ENCODE results near the gene TUBB4B.

Gene TUBB4B

DNA sequence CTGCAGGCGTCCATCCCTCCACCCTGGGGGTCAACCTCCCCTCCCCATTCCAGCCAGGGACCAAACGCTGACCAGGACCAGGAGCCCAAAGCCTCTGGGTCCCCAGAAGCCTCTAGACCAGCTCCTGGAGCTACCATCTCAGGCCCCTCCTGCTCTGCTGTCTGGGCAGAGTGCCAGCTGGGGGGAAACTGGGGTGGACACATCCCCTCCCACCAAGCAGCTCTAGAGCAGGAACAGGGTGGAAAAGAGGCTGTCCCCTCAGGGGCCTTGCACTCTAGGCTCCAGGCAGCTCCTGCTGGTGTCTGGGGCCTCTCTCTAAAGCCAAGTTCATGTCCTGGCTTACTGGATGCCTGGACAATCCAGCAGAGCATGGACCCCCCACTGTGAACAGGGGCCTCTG lies 48.2 kb upstream of the TUBB4B start:
- no peaks in the 10 kb centered on the region for H3K27me3 ChIP-seq (ENCODE audit: insufficient read depth, low read length, poor library complexity)
- no peak overlapping the region for H3K27ac ChIP-seq (ENCODE audit: low read length)
- H3K4me3 ChIP-seq (ENCODE audit: low read depth in 1 of 2, low read length in 2 of 2) = no peak overlapping the region
- TF ChIP-seq, protein P1, sequence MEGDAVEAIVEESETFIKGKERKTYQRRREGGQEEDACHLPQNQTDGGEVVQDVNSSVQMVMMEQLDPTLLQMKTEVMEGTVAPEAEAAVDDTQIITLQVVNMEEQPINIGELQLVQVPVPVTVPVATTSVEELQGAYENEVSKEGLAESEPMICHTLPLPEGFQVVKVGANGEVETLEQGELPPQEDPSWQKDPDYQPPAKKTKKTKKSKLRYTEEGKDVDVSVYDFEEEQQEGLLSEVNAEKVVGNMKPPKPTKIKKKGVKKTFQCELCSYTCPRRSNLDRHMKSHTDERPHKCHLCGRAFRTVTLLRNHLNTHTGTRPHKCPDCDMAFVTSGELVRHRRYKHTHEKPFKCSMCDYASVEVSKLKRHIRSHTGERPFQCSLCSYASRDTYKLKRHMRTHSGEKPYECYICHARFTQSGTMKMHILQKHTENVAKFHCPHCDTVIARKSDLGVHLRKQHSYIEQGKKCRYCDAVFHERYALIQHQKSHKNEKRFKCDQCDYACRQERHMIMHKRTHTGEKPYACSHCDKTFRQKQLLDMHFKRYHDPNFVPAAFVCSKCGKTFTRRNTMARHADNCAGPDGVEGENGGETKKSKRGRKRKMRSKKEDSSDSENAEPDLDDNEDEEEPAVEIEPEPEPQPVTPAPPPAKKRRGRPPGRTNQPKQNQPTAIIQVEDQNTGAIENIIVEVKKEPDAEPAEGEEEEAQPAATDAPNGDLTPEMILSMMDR (IDR thresholded peaks at IDR 0.05; ENCODE audit: borderline replicate concordance, extremely low read depth, low read length, poor library complexity, severe bottlenecking) = no peak
- no peak for TF ChIP-seq EZH2 (IDR thresholded peaks at IDR 0.05; ENCODE audit: borderline replicate concordance, low read depth, low read length, severe bottlenecking)
- peaks cover 28% of the 10 kb centered on the region for H3K36me3 ChIP-seq (ENCODE audit: insufficient read depth, low read length)
- ATAC-seq (ENCODE audit: insufficient read depth, low read depth) (no peak), DNase-seq (no peak)
- no peak overlapping the region for H3K9ac ChIP-seq (ENCODE audit: low read depth, low read length)
- H3K79me2 ChIP-seq (ENCODE audit: insufficient read depth, low read length) = peaks cover 30% of the 10 kb centered on the region
- no peaks in the 10 kb centered on the region for H3K9me3 ChIP-seq (ENCODE audit: insufficient read depth, low read length, severe bottlenecking)
- H4K20me1 ChIP-seq (ENCODE audit: insufficient read depth, low read length) = peaks cover 34% of the 10 kb centered on the region
- no peak overlapping the region for H2AFZ ChIP-seq (ENCODE audit: low read depth, low read length)
- H3K4me2 ChIP-seq (ENCODE audit: insufficient read depth, low read length) = no peak overlapping the region
- peaks cover 26% of the 10 kb centered on the region for H3K4me1 ChIP-seq (ENCODE audit: insufficient read depth, low read length)

DNA sequence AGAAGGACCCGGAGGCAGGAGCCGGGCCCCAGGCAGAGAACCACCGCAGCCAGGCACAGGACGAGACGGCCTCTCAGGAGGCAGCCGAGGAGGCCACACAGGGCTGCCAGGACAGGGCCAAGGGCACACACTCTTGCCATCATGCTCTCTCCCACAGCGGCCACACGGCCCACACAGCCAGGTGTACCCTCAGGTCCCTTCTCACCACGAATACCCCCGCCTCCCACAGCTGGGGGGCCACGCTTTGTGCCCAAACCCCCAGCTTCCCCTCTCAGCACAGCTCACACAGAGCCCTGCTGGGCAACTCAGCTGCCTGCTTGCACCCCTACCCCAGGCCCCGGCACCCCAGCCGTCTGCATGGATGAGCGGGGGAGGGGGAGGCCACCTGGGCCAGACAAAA lies 47.3 kb upstream of the TUBB4B start:
- peaks cover 36% of the 10 kb centered on the region for H4K20me1 ChIP-seq (ENCODE audit: insufficient read depth, low read length)
- no peak overlapping the region for H3K9ac ChIP-seq (ENCODE audit: low read depth, low read length)
- no peaks in the 10 kb centered on the region for H3K27me3 ChIP-seq (ENCODE audit: insufficient read depth, low read length, poor library complexity)
- H3K36me3 ChIP-seq (ENCODE audit: insufficient read depth, low read length) = peaks cover 27% of the 10 kb centered on the region
- no peaks in the 10 kb centered on the region for H3K9me3 ChIP-seq (ENCODE audit: insufficient read depth, low read length, severe bottlenecking)
- DNase-seq (no peak), ATAC-seq (ENCODE audit: insufficient read depth, low read depth) (no peak)
- no peak overlapping the region for H2AFZ ChIP-seq (ENCODE audit: low read depth, low read length)
- no peak overlapping the region for H3K4me2 ChIP-seq (ENCODE audit: insufficient read depth, low read length)
- H3K4me1 ChIP-seq (ENCODE audit: insufficient read depth, low read length) = peaks cover 35% of the 10 kb centered on the region
- peaks cover 22% of the 10 kb centered on the region for H3K79me2 ChIP-seq (ENCODE audit: insufficient read depth, low read length)
- H3K27ac ChIP-seq (ENCODE audit: low read length) = no peak overlapping the region
- H3K4me3 ChIP-seq (ENCODE audit: low read depth in 1 of 2, low read length in 2 of 2) = no peak overlapping the region
- no peak for TF ChIP-seq EZH2 (IDR thresholded peaks at IDR 0.05; ENCODE audit: borderline replicate concordance, low read depth, low read length, severe bottlenecking)

DNA sequence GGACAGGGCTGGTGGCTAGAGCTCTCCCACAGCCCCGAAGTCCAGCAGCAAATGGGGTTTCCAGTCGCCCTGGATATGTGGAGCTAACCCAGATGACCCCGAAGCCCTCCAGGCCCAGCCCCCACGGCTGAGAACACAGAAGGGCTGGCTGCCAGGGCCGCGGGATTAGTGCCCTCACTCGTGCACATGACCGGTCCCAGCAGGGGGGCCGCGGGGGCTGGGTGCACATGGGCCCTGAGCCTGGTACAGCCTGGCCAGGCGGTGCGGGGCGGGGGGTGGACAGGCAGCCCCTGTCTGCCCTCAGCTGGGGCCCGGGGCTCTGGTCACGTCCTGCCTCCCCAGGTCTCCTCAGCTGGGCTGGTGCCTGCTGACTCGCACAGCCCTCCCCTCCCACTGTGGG lies 46.7 kb upstream of the TUBB4B start:
- peaks cover 20% of the 10 kb centered on the region for H3K79me2 ChIP-seq (ENCODE audit: insufficient read depth, low read length)
- DNase-seq = no peak

DNA sequence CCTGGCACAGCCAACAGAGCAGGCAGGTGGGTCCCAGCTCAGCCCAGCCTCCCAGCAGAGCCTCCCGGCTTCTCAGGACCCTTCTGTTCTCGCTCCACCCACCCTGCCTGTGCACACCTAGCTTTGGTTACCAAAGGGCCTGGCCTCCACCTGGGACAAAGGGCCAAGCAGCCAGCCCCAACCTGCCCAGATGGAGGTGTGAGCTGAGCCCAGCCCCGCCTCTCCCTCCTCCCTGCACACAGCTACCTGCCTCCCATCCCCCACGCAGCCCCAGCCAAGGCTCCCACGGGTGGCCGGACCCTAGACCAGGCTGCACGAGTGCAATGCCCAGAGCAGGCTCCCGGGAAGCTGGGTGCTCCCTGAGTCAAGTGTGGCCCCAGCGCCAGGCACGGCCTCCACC lies 46.2 kb upstream of the TUBB4B start:
- Histone ChIP-seq H3K9me3 (ENCODE audit: insufficient read depth, low read length, severe bottlenecking) (no peaks in the 10 kb centered on the region), H3K4me3 (ENCODE audit: low read depth in 1 of 2, low read length in 2 of 2) (no peak overlapping the region), H3K4me1 (ENCODE audit: insufficient read depth, low read length) (peaks cover 36% of the 10 kb centered on the region), H3K27ac (ENCODE audit: low read length) (no peak overlapping the region), H3K27me3 (ENCODE audit: insufficient read depth, low read length, poor library complexity) (no peaks in the 10 kb centered on the region), H2AFZ (ENCODE audit: low read depth, low read length) (no peak overlapping the region), H3K4me2 (ENCODE audit: insufficient read depth, low read length) (no peak overlapping the region), H4K20me1 (ENCODE audit: insufficient read depth, low read length) (peaks cover 34% of the 10 kb centered on the region), H3K9ac (ENCODE audit: low read depth, low read length) (no peak overlapping the region), H3K79me2 (ENCODE audit: insufficient read depth, low read length) (peaks cover 15% of the 10 kb centered on the region; the same call in 1 of the 2 replicates), H3K36me3 (ENCODE audit: insufficient read depth, low read length) (peaks cover 16% of the 10 kb centered on the region)
- ATAC-seq (ENCODE audit: insufficient read depth, low read depth) = no peak
- TF ChIP-seq EZH2 (IDR thresholded peaks at IDR 0.05; ENCODE audit: borderline replicate concordance, low read depth, low read length, severe bottlenecking) = no peak
- TF ChIP-seq, protein P1 (IDR thresholded peaks at IDR 0.05; ENCODE audit: borderline replicate concordance, extremely low read depth, low read length, poor library complexity, severe bottlenecking) = no peak
- DNase-seq = no peak

More for the DNA sequence above, 46.7 kb upstream of the TUBB4B start:
- TF ChIP-seq, protein P1 (IDR thresholded peaks at IDR 0.05; ENCODE audit: borderline replicate concordance, extremely low read depth, low read length, poor library complexity, severe bottlenecking) = no peak
- no peak for TF ChIP-seq EZH2 (IDR thresholded peaks at IDR 0.05; ENCODE audit: borderline replicate concordance, low read depth, low read length, severe bottlenecking)
- no peaks in the 10 kb centered on the region for H3K9me3 ChIP-seq (ENCODE audit: insufficient read depth, low read length, severe bottlenecking)
- no peak overlapping the region for H3K27ac ChIP-seq (ENCODE audit: low read length)
- H3K4me2 ChIP-seq (ENCODE audit: insufficient read depth, low read length) = no peak overlapping the region
- no peak for ATAC-seq (ENCODE audit: insufficient read depth, low read depth)
- peaks cover 36% of the 10 kb centered on the region for H3K4me1 ChIP-seq (ENCODE audit: insufficient read depth, low read length)
- no peak overlapping the region for H2AFZ ChIP-seq (ENCODE audit: low read depth, low read length)
- peaks cover 22% of the 10 kb centered on the region for H3K36me3 ChIP-seq (ENCODE audit: insufficient read depth, low read length)
- H3K4me3 ChIP-seq (ENCODE audit: low read depth in 1 of 2, low read length in 2 of 2) = no peak overlapping the region
- H3K27me3 ChIP-seq (ENCODE audit: insufficient read depth, low read length, poor library complexity) = no peaks in the 10 kb centered on the region
- no peak overlapping the region for H3K9ac ChIP-seq (ENCODE audit: low read depth, low read length)
- peaks cover 36% of the 10 kb centered on the region for H4K20me1 ChIP-seq (ENCODE audit: insufficient read depth, low read length)

Measured in DND-41 (cell line).